Mesodermal cell (in vitro differentiated cells): ENCODE data around the gene HEATR3.

Experiments
- H3K27ac ChIP-seq: 2 replicates; pipeline ENCODE4 v1.7.0; 2013; ENCODE audit warnings: mild to moderate bottlenecking, low read depth, low read length, moderate library complexity; ENCODE audit not compliant: severe bottlenecking
- H3K36me3 ChIP-seq: 2 replicates; pipeline ENCODE4 v1.7.1; 2013; ENCODE audit warnings: mild to moderate bottlenecking, low read length, moderate library complexity; ENCODE audit not compliant: control insufficient read depth, insufficient read depth
- H3K4me1 ChIP-seq: one replicate; pipeline ENCODE4 v1.7.1; 2013; ENCODE audit warnings: mild to moderate bottlenecking, low read length; ENCODE audit not compliant: insufficient read depth, control insufficient read depth, poor library complexity, severe bottlenecking
- H3K4me3 ChIP-seq: 2 replicates; pipeline ENCODE4 v1.7.0; 2013; ENCODE audit warnings: low read length, control low read depth, mild to moderate bottlenecking; ENCODE audit not compliant: insufficient read depth, poor library complexity, severe bottlenecking; ENCODE audit errors: extremely low read depth
- H3K9me3 ChIP-seq: 2 replicates; pipeline ENCODE4 v1.7.1; 2013; ENCODE audit warnings: mild to moderate bottlenecking, low read length, moderate library complexity; ENCODE audit not compliant: control insufficient read depth
- WGBS, 2 experiments: methylation state at CpG; one replicate each; pipeline ENCODE4 v1.1.5; 2013; ENCODE audit warnings: missing lambda C conversion rate in 2 of 2; ENCODE audit not compliant: insufficient coverage in 2 of 2; 5-methylcytosine and 5-hydroxymethylcytosine counted together

Gene HEATR3

GRCh38 chr16:50071075-50071671, 5.4 kb downstream of the HEATR3 start:
- Histone ChIP-seq H3K9me3 (no peaks in the 10 kb centered on the region), H3K4me1 (peaks cover 16% of the 10 kb centered on the region), H3K4me3 (no peak overlapping the region), H3K36me3 (peaks cover 41% of the 10 kb centered on the region), H3K27ac (no peak overlapping the region)
- WGBS, 2 experiments = 90 to 100% methylated on average over 1 to 2 of the region's 2 CpGs

GRCh38 chr16:50072730-50073129, 7.0 kb downstream of the HEATR3 start:
- H3K36me3 ChIP-seq = peaks cover 56% of the 10 kb centered on the region
- no peaks in the 10 kb centered on the region for H3K9me3 ChIP-seq
- 100% methylated on average over 1 of the region's 5 CpGs; no CpG with 5 or more reads in 1 of the 2 experiments for WGBS, 2 experiments
- H3K4me1 ChIP-seq = peaks cover 7% of the 10 kb centered on the region
- no peak overlapping the region for H3K27ac ChIP-seq
- H3K4me3 ChIP-seq = no peak overlapping the region

- WGBS, 2 experiments = 79 to 84% methylated on average over 6 to 9 of the region's 9 CpGs
- no peak overlapping the region for H3K27ac ChIP-seq
- H3K36me3 ChIP-seq = peaks cover 82% of the 10 kb centered on the region
- H3K9me3 ChIP-seq = no peaks in the 10 kb centered on the region
- no peak overlapping the region for H3K4me3 ChIP-seq
- no peaks in the 10 kb centered on the region for H3K4me1 ChIP-seq
These were observed 13.8 kb downstream of the HEATR3 start for GRCh38 chr16:50079397-50080140.

GRCh38 chr16:50081428-50082018, 15.8 kb downstream of the HEATR3 start:
- H3K4me1 ChIP-seq = no peaks in the 10 kb centered on the region
- WGBS, 2 experiments = 71 to 94% methylated on average over 3 to 4 of the region's 7 CpGs
- H3K36me3 ChIP-seq = peaks cover 92% of the 10 kb centered on the region
- H3K27ac ChIP-seq = no peak overlapping the region
- H3K9me3 ChIP-seq = no peaks in the 10 kb centered on the region
- H3K4me3 ChIP-seq = no peak overlapping the region

- H3K4me3 ChIP-seq = no peak overlapping the region
- H3K27ac ChIP-seq = no peak overlapping the region
- no peaks in the 10 kb centered on the region for H3K4me1 ChIP-seq
- WGBS, 2 experiments = 88 to 91% methylated on average over 5 to 8 of the region's 8 CpGs
- H3K9me3 ChIP-seq = no peaks in the 10 kb centered on the region
- peaks cover 94% of the 10 kb centered on the region for H3K36me3 ChIP-seq
These were observed 18.2 kb downstream of the HEATR3 start for GRCh38 chr16:50083996-50084395.

GRCh38 chr16:50086176-50086575, 20.4 kb downstream of the HEATR3 start:
- WGBS, 2 experiments = 93 to 96% methylated on average over 3 of the region's 6 CpGs
- H3K36me3 ChIP-seq = peaks cover 94% of the 10 kb centered on the region
- H3K4me1 ChIP-seq = no peaks in the 10 kb centered on the region
- H3K9me3 ChIP-seq = no peaks in the 10 kb centered on the region
- H3K27ac ChIP-seq = no peak overlapping the region
- H3K4me3 ChIP-seq = no peak overlapping the region

GRCh38 chr16:50088302-50088701, 22.5 kb downstream of the HEATR3 start:
- H3K36me3 ChIP-seq = peaks cover 96% of the 10 kb centered on the region
- no peaks in the 10 kb centered on the region for H3K9me3 ChIP-seq

GRCh38 chr16:50092891-50093290, 27.1 kb downstream of the HEATR3 start:
- Histone ChIP-seq H3K4me3 (no peak overlapping the region), H3K27ac (no peak overlapping the region), H3K36me3 (peaks cover 81% of the 10 kb centered on the region), H3K9me3 (no peaks in the 10 kb centered on the region), H3K4me1 (no peaks in the 10 kb centered on the region)
- WGBS, 2 experiments = 92 to 100% methylated on average over 3 to 4 of the region's 6 CpGs

More at GRCh38 chr16:50088302-50088701, 22.5 kb downstream of the HEATR3 start:
- Histone ChIP-seq H3K4me3 (no peak overlapping the region), H3K4me1 (no peaks in the 10 kb centered on the region), H3K27ac (no peak overlapping the region)
- 90 to 100% methylated on average over 2 of the region's 3 CpGs for WGBS, 2 experiments

GRCh38 chr16:50093607-50094539, 28.1 kb downstream of the HEATR3 start:
- H3K4me1 ChIP-seq = no peaks in the 10 kb centered on the region
- 96% methylated on average over 10 of the region's 12 CpGs for WGBS, 2 experiments
- no peaks in the 10 kb centered on the region for H3K9me3 ChIP-seq
- no peak overlapping the region for H3K4me3 ChIP-seq
- peaks cover 72% of the 10 kb centered on the region for H3K36me3 ChIP-seq
- H3K27ac ChIP-seq = no peak overlapping the region

GRCh38 chr16:50096791-50097190, 31.0 kb downstream of the HEATR3 start:
- H3K4me3 ChIP-seq = no peak overlapping the region
- no peak overlapping the region for H3K27ac ChIP-seq
- H3K36me3 ChIP-seq = peaks cover 72% of the 10 kb centered on the region
- no peaks in the 10 kb centered on the region for H3K9me3 ChIP-seq
- H3K4me1 ChIP-seq = no peaks in the 10 kb centered on the region
- 96 to 100% methylated on average over 2 of the region's 3 CpGs for WGBS, 2 experiments
